ENCODE data around the gene AHNAK2.
"Not testable (repeated sequence)": the region's sequence is repeated elsewhere in the genome, so short reads cannot be mapped to it uniquely, and the experiment has no call there.

Gene AHNAK2

DNA sequence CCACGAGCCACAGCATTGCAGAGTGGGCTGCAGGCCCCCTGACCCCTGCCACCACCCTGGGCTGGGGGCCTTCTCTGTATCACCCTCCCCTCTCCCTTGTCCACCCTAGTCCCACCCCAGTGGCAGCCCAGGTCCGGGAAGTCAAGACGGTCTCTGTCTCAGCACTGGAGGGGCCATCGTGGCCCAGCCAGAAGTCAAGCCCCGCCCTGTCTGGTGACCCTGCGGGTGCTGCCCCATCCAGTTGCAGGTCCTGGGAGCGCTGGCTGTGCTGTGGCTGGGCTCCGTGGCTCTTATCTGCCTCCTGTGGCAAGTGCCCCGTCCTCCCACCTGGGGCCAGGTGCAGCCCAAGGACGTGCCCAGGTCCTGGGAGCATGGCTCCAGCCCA, 50.8 kb downstream of the AHNAK2 start:
- no peak for DNase-seq (ENCODE audit: low spot score)

GRCh38 chr14:104926619-104927431, 51.3 kb downstream of the AHNAK2 start:
- no peak for DNase-seq (ENCODE audit: low spot score)

DNA sequence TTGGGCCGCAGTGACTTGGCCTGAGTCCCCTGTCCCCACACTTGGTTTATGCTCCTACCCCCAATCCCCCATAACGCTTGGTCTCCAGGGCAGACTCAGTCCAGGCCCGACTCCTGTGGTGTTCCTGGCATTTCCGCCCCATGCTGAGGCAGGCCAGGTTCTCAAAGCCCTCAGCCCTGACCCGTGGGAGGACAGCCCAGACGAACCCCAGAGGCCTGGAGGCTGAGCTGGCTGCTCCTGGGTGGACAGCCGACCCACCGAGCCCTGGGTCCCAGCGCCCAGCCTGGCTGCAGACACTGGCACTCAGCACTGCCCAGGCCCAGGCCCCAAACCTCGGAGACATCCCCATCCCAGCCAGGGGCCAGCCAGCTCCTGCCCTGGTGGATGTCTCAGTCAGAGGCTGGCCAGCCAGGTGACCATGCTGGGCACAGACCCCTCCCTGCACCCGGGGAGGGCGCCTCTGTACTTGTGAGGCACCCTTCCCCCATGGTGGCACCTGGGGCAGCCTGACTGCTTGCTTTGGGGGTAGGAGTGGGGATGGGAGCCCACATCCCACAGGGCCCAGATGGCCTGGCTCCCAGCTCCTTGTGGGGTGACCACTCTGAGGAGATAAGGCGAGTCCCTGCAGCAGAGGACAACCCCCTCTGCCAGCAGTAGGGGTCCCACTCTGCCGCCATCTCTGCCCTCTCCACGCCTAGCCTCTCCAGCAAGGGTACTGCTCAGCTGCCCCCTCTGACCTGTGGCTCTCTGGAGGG, 52.1 kb downstream of the AHNAK2 start:
- no peak for DNase-seq (ENCODE audit: low spot score)

DNA sequence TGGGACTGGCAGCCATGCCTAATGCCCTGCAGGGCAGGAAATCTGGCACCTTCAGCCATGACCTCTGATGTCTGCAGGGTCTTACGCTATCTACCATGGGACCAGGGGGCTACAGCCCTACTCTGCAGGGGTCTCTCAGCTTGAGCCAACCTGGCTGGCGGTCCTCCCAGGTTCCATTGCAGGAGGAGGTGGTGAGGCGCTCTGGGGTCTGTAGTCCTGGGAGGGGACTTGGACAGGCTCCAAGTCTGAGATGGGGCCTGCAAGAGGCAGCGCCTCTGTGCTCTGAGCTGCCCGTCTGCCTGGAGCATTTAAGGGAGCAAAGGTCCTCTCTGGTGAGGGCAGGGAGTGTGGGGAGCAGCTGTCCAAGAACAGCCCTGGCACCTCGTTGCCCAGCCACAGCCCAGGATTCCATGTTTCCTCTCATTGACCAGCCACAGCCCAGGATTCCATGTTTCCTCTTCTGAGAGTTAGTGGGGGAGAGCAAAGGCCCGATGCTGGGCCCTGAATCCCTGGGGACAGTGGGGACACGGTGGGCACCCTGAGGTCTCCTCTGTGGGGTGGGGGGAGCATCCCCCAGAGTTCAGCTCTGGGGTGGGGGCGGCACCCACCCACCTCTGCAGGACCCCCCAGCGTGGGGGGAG, 52.8 kb downstream of the AHNAK2 start:
- no peak for DNase-seq (ENCODE audit: low spot score)

DNA sequence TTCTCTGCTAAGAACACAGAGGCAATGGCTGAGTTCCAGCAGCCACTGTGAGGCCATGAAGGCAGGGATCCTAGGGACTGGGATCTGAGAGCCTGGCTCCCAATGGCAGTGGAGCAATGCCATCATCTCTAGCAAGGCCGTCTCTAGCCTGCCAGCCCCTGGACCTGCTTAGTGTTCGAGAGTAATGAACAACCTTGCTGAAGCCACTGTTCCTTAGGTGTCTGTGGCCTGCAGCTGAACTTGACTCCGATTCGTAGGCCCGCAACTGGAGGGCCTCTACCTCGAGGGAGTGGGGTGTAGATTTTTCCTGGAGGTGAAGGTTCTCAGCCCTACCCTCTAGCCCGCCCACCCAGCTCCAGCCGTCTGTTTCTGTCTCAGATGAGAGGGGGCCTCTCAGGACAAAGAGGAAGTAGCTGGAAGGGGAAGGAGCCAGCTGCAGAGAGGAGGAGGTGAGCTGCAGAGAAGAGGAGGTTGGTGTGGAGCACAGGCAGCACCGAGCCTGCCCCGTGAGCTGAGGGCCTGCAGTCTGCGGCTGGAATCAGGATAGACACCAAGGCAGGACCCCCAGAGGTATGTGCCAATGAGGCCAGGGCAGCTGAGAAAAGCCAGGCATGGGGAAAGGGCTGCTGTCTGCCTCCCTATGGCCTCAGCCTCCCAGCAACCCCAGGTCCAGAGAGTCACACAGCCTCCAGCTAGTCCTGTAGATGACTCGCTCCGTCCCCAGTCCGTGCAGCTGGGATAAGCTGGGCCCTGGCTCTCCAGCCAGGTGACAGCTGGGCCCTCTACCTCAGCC, 53.6 kb downstream of the AHNAK2 start, which contains the start of gene PLD4:
PLD4 (plus strand) TSS at position 459 of the 793 bp plus-strand sequence. CDS start 2,262 bp downstream, outside the sequence.
- no peak for DNase-seq (ENCODE audit: low spot score)

- DNase-seq (ENCODE audit: low spot score): no peak
Measured at GRCh38 chr14:104923640-104924420, 54.3 kb downstream of the AHNAK2 start.

DNA sequence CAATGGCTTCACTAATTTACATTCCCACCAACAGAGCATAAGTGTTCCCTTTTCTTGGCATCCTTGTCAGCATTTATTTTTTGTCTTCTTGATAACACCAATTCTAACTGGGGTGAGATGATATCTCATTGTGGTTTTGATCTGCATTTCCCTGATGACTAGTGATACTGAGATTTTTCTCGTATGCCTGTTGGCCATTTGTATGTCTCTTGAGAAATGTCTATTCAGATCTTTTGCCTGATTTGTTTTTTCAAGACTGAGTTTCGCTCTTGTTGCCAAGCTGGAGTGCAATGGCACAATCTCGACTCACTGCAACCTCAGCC, 58.2 kb downstream of the AHNAK2 start:
- DNase-seq (ENCODE audit: low spot score): no peak

GRCh38 chr14:104919152-104919992, 58.8 kb downstream of the AHNAK2 start:
- not testable (repeated sequence) for DNase-seq (ENCODE audit: low spot score)

GRCh38 chr14:104917993-104918392, 60.2 kb downstream of the AHNAK2 start:
- no peak for DNase-seq (ENCODE audit: low spot score)

DNA sequence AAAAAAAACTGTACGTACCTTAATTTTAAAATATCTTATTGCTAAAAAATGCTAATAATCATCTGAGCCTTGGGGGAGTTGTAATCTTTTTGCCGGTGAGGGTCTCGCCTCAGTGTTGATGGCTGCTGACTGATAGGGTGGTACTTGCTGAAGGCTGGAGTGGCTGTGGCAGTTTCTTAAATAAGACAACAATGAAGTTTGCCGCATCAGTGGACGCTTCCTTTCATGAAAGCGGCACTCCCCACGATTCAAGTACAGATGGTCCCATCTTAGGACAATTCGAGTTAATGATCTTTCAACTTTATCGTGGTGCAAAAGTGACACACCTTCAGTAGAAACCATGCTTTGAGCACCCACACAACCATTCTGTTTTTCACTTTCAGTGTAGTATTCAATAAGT, 61.1 kb downstream of the AHNAK2 start:
- no peak for DNase-seq (ENCODE audit: low spot score)

GRCh38 chr14:104913435-104913834, 64.7 kb downstream of the AHNAK2 start:
- no peak for DNase-seq (ENCODE audit: low spot score)

GRCh38 chr14:104912053-104912452, 66.1 kb downstream of the AHNAK2 start:
- DNase-seq (ENCODE audit: low spot score): no peak

- DNase-seq (ENCODE audit: low spot score): no peak
Measured at GRCh38 chr14:104908303-104908702, 69.9 kb downstream of the AHNAK2 start.

GRCh38 chr14:104905579-104905933, 72.6 kb downstream of the AHNAK2 start:
- not testable (repeated sequence) for DNase-seq (ENCODE audit: low spot score)

- not testable (repeated sequence) for DNase-seq (ENCODE audit: low spot score)
Measured at GRCh38 chr14:104904650-104905578, 73.3 kb downstream of the AHNAK2 start.

GRCh38 chr14:104903990-104904389, 74.2 kb downstream of the AHNAK2 start:
- DNase-seq (ENCODE audit: low spot score): no peak

GRCh38 chr14:104900639-104901512, 77.3 kb downstream of the AHNAK2 start:
- no peak for DNase-seq (ENCODE audit: low spot score)

GRCh38 chr14:104899781-104900180, 78.4 kb downstream of the AHNAK2 start:
- no peak for DNase-seq (ENCODE audit: low spot score)

Data from iPS-NIHi11 (cell line).